Neural progenitor cell (in vitro differentiated cells): ENCODE results near the gene RNF220.

ENCODE experiments used
- CTCF ChIP-seq: fragments of 200-600 bp; sonication (generic); IDR thresholded peaks from 2 replicates; pipeline ENCODE4 v1.5.1; 2017; ENCODE audit warnings: antibody characterized with exemption, mild to moderate bottlenecking
- EZH2 ChIP-seq: fragments of 200-600 bp; sonication (generic); IDR thresholded peaks from 2 replicates; pipeline ENCODE4 v1.6.1; 2017; ENCODE audit warnings: antibody characterized with exemption, mild to moderate bottlenecking, moderate library complexity

DNA sequence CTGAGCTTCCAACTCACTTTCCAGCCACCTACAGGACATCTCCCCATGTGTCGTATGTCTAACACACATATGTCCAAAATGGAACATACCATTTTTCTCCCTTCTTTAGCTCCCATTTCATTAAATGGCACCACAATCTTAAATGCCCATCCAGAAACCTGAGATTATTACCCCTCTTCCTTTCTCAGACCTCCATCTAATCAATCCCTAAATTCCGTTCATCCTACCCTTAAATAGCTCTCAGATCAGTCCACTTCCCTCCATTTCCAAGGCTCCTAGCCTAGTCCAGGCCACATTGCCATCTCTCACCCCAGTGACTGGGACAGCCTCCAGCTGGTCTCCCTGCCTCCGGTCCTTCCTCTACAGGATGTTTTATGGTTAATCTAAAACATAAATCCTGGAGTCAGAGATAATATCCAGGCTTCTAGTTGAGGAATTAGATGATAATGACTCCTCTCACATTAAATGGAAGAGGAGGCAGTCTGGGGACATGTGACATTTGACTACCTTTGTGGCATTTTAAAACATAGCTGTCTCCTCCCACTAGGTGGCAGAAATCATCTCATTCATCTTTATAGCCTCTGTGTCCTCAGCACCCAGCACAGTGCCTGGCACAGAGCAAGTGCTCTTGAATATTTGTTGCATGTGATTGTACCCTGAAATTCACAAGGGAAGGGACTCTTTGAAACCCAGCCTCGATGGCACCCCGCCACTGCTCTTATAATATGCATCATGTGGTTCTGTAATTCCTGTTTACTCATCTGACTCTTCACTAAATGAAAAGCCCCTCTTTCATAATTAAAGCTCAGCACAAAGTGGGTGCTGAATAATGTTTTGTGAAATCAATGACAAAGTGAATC, 166.9 kb downstream of the RNF220 start:
- TF ChIP-seq CTCF: peak; percentile 53
- TF ChIP-seq EZH2: no peak
